A549 treated with DMSO at 1 μM for 4 hours (cell line): ENCODE data around the gene AKR1B15. TPM values are rescaled to one million over a fixed set of nuclear protein-coding genes. Genes with fewer than 3 reads are reported as not detected.

Source experiments
- total RNA-seq: library from RNA; stranded (reverse); fragments of 200-300 nt; extraction: Qiagen RNA extraction; gene quantifications from 5 replicates; pipeline ENCODE4 v1.2.3, GENCODE V29; 2022; ENCODE audit warnings: low read depth

Gene AKR1B15
- total RNA-seq: 26.7 to 44.7 TPM (median 39.4 TPM) in 5 replicates

GRCh38 chr7:134548877-134549276, at the start of gene AKR1B15:
Gene AKR1B15 (plus strand): TSS chr7:134549110. CDS start chr7:134564620, 15,510 bp downstream.

Other genes with a start within 250 kb of the AKR1B15 start
- gene SLC35B4, start 232.2 kb upstream of the AKR1B15 start, total RNA-seq: 29.9 to 45.8 TPM (median 41.0 TPM) in 5 replicates
- 2,669 to 2,899 TPM (median 2,761 TPM) in 5 replicates for gene AKR1B1, start 90.0 kb upstream of the AKR1B15 start, total RNA-seq
- gene AKR1B10, start 21.5 kb upstream of the AKR1B15 start, total RNA-seq: 2,481 to 2,852 TPM (median 2,603 TPM) in 5 replicates
- 18.6 to 22.7 TPM (median 20.3 TPM) in 5 replicates for gene BPGM, start 97.7 kb downstream of the AKR1B15 start, total RNA-seq
- 53.2 to 78.1 TPM (median 68.6 TPM) in 5 replicates for gene CALD1, start 230.5 kb downstream of the AKR1B15 start, total RNA-seq